Measurements from ENCODE around the gene LRRC4C.
"Not testable (repeated sequence)": the region's sequence is repeated elsewhere in the genome, so short reads cannot be mapped to it uniquely, and the experiment has no call there.

LRRC4C gene

DNA sequence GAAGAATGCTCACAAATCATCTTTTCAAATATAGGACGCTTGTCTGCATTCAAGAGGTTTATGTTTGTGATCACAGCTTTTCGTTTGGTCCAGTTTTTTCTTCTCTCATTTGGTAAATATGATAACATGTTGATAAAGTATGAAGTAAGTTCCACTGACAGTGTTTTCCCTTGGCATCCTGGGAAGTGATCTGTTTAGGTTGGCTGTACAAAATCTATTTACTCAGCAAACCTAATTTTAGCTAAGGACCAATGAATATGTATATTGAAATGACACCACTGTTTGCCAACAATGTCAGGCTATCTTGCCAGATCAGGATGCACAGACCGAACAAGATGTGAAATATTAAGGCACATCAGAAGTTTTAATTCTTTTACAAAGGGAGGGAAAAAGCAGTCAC lies 1230.8 kb downstream of the LRRC4C start:
- DNase-seq (ENCODE audit: low read depth) = no peak

DNA sequence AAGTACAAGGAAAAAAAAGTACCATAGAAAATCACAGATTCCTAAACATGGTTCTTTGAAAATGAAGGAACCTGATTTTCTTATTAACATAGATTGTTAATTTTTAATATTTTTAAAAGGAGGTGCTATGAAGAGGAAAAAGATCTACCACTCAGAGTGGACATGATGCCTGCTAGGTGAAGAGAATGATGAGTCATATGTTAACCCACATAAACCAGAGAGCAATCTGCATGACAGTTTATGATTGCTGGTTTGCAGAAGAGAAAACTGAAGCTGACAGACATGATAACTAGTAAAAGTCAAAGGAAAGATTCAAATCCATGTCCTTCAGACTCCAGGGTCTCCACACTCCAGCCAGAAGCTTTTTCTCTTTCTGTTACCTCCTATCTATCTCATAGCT lies 1231.7 kb downstream of the LRRC4C start:
- DNase-seq (ENCODE audit: low read depth) = no peak

DNA sequence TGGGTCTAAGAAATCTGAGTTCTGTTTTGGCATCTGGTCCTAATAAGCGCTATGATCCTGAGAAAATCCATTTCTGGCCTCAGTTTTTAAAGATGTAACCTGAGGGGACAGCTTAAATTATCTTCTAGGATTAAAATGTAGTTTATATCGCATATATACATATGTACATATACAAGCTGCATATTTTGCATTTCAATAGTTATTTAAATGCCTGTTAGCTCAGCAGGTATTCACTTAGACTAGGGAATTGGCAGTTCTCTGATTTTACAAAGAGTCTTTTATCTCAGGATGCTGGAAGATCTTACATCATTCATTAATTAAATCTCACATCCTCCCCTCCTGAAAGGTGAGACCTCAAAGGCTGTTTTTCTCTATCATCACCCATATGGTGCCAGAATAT lies 1232.8 kb downstream of the LRRC4C start:
- DNase-seq (ENCODE audit: low read depth) = no peak

DNA sequence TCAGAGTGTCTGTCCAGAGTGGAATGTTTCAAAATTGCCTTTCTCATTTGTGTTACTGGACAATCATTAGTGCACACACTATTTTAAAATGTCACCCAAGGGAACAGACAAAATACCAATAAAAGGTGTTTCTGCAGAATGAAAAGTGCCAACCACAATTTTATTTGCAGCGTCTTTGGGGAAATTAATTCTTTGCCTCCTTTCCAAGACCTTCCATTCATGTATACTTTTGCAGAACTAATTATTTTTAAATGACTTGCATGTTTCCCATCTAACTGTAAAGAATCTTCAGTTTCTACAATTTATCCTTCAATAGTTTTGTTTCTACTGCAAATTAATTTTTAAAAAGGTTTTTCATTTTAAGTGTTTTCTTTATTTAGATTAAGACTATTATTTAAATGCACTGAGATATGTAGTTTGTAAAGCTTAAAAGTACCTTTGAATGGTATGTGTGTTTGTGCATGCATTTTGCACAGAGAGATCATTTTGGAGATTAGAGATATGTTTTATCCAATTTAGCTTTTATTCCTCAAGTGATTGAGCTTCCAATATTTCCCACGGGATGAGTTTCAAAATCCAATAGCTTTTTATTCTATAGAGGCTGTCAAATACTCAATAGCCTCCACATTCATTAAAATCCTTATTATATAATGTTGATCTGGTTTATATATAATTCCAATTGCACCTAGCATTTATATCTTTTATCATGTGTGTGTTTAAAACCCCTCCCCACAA lies 1235.7 kb downstream of the LRRC4C start:
- no peak for DNase-seq (ENCODE audit: low read depth)

- no peak for DNase-seq (ENCODE audit: low read depth)
Measured at GRCh38 chr11:40219401-40219800, 1240.1 kb downstream of the LRRC4C start.

DNA sequence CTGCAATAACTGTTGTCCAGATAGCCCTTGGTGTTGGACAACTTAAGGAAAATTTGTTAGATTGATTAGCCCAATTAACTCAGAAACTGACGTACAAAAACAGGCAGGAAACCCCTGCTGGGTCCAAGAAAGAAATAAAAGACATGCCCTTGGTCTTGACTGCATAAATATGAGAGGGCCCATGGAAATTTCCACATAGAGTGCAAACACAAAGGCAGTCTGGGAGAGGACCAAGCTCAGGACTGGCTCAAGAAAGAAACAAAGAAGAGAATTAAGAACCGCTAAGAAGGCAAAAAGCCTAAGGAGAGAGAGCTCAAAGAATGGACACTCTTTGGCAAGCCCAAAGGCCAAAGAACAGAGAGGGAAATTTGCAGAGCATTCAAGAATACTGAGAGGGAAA lies 1243.9 kb downstream of the LRRC4C start:
- no peak for DNase-seq (ENCODE audit: low read depth)

- DNase-seq (ENCODE audit: low read depth) = no peak
Measured at GRCh38 chr11:40207416-40207815, 1252.0 kb downstream of the LRRC4C start.

DNA sequence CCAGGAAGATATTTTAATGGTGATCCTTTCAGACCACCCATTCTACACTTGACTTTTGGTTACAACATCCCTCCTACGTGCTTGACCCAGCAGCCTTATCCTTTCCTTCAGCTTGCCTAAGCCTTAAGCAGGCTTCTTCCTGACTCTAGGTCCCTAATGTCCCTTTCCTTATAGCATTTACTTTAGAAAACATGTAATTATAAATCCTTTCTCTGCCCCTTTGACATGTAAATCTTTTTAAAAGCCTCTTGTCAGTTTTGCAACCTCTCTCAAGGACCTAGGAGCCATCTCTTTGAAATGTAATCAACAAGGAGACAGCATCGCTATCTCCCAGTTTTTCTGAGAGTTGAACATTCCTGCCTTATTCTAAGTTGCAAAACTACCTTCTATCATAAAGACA lies 1255.2 kb downstream of the LRRC4C start:
- DNase-seq (ENCODE audit: low read depth) = no peak

- no peak for DNase-seq (ENCODE audit: low read depth)
Measured at GRCh38 chr11:40203606-40204005, 1255.8 kb downstream of the LRRC4C start.

GRCh38 chr11:40202589-40203270 lies 1256.7 kb downstream of the LRRC4C start:
- DNase-seq (ENCODE audit: low read depth) = no peak

- DNase-seq (ENCODE audit: low read depth) = not testable (repeated sequence)
Measured at GRCh38 chr11:40192590-40192989, 1266.9 kb downstream of the LRRC4C start.

DNA sequence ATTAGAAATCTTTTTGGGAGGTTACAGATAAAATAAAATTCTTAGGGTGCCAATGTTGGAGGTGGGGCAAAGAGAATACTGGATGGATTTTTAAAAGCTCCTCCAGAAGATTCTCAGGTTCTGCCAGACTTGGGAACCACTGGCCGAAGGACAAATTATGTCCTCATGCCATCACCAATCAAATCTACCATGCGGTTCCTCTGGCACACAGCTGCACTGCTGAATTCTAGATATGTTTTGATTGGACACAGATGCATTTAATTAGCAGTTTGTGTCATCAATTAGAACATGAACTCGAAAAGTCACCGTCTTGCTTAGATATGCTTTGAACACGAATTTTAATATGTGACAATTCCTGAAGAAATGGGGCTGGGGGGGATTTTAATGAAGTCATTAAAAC lies 1269.2 kb downstream of the LRRC4C start:
- no peak for DNase-seq (ENCODE audit: low read depth)

DNA sequence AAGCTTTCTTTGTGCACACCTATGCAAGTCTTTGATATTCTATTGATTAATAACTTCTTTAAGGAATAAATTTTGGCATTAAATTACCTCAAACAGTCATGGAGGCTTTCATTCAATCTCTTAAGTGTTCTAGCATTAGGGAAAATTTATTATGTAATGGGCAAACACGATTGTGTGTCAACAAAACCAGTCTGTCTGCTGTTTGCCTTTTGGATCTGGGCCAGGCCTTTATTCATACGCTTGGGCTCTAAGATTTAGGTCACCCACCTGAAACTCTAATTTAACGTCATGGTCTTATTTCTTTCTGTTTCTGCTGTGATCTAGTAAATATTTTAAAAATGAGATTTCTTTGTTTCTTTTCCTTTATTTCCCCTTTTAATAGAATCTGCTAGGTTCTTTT lies 1270.6 kb downstream of the LRRC4C start:
- DNase-seq (ENCODE audit: low read depth) = no peak

DNA sequence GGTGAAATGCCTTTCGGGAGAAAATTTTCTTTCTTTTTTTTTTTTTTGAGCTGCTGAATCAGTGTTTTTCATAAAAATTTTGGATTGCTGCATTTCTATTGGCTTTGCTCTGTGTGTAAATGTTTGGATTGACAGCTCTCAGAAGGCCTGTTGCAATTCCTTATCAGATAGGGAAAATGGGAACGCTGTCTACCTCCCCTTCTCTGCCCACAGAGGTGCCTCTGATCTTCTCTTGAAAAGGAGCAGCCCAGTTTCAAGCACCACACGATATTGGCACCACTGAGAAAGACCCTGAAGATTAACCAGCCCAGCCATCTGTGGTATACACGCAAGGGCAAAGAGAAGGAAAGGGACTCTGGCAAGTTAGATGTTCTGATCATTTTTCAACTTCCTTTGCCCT lies 1272.2 kb downstream of the LRRC4C start:
- no peak for DNase-seq (ENCODE audit: low read depth)

GRCh38 chr11:40186437-40187263 lies 1272.8 kb downstream of the LRRC4C start:
- no peak for DNase-seq (ENCODE audit: low read depth)

DNA sequence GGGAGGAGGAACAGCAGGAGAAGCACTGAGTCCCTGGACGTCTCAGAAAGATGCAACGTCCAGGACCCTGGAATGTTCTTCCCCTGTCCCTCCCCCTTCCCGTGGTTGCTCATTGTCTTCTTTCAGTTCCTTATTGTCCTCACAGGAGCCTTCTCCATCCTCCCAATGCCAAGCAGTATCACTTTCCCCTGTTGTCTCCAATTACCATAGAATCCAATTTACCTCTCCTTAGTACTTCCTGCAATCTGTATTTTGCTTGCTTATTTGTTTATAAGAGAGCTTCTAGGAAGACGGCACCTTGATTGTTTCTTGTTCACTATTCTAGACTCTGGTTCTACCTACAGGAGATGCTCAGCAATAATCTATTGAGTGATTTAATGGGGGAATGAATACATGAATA lies 1273.7 kb downstream of the LRRC4C start:
- no peak for DNase-seq (ENCODE audit: low read depth)

DNA sequence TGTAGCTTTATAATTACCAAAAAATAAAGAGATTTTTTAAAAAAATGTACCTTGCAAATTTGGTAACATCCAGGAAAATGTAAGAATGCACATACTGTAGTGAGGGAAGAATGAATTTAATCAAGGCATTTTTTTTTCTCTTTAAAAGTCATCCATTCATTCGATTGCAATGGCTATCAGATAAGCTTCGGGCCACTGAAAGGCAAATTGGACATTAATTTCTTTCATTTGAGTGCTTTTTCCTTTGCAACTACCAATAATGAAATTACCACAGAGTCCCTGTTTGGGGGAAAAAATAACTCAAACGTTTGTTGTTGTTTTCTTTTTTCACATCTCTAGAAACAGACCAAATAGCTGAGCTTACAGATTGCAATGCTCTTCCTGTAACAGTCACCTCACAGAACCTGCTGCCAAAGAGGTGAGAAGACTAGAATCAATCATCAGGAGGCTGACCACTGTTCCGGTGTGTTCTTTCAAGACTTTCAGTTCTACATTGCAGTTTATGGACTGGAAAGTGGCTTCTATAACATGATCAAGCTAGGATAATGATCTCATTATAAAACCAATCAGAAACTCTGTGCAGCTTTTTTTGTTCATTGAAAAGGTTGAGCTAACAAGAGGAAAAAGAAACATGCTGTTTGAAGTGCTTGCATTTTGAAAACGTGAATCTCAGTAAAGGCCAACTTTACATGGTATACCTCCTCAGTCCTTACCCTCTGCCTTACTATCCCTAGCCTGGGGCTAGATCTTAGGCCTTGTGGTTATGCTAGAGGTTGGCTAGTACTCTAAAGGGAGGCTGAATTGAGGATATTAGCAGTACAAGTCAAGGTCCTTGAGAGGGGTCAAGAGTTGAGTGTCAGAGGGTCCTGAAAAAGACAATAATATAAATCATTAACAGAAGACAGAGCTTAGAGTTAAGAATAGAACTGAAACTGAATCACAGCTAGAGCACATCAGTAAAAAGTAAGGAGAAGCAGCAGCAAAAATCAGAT lies 1276.1 kb downstream of the LRRC4C start:
- DNase-seq (ENCODE audit: low read depth) = no peak

GRCh38 chr11:40179541-40179940 lies 1279.9 kb downstream of the LRRC4C start:
- no peak for DNase-seq (ENCODE audit: low read depth)

DNA sequence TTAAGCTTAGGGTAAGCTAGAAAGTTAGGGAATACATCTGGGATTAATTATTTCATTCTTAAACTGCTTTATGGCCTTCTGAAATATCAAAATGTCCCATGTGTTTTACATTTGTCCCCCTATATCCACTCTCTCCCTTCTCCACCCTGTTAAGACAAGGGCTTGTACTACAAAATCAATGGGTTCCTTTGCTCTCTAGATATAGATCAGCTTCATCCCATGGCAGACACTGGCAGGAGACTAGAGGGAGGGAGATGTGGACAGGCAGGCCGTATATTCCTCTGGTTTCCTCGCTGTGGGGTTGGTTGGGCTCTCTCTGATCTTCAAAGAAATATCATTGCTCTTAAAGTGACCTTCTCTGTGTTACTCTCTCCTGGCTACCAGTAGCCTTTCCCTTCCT lies 1281.0 kb downstream of the LRRC4C start:
- no peak for DNase-seq (ENCODE audit: low read depth)

- DNase-seq (ENCODE audit: low read depth) = no peak
Measured at GRCh38 chr11:40175980-40176379, 1283.5 kb downstream of the LRRC4C start.

DNA sequence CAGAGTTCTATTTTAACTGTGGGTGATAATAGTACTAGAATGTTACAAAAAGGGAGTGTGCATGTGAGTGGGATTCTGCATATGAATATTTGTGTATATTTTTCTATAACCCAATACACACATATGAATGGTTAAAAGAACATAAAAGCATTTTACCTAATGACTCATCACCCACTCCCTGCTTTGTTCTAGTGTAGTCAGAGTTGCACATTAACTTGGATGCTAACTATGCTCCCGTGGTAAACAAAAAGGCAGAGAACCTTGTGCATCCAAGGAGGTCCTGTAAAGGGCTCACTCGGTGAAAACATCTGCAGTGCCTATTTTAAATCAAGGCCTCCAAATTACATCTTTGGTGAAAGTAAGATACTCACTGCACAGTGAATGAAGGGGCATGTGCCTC lies 1289.4 kb downstream of the LRRC4C start:
- no peak for DNase-seq (ENCODE audit: low read depth)

DNA sequence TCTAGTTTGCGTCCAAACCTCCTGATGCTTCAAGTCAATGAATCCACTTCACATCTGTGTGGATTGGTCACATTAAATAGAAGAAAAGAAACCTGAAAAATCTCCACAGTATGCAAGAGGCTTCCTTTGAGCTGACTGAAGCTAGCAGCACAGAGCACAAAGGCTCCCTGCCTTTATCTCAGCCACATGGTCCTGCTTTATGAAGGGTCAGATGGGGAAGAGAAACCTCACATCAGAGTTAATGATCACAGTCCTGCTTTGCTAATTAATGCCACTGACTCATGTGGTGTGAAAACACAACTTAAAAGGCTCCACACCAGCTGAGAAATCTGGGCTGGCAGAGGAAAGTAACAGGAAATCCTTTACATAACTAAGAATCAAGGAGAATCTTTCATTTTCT lies 1291.0 kb downstream of the LRRC4C start:
- DNase-seq (ENCODE audit: low read depth) = no peak

Data from iris pigment epithelial cell (primary cell).